Suprapubic skin (tissue), 3 donors: ENCODE data around the gene FETUB.

ENCODE experiments used
- POLR2A ChIP-seq, 2 donors: fragments of 450-650 bp; IDR thresholded peaks; one replicate each; pipeline ENCODE4 v1.6.1; 2017; ENCODE audit warnings: antibody characterized with exemption in 2 of 2, mild to moderate bottlenecking in 2 of 2, moderate library complexity in 2 of 2
- TF ChIP-seq, protein P1 (sequence below), 2 donors: fragments of 200-600 bp in 1 of 2; fragments of 450-650 bp in 1 of 2; sonication (generic) in 1 of 2; IDR thresholded peaks; one replicate each; pipeline ENCODE4 v1.5.1; 2016 to 2019; ENCODE audit warnings: antibody characterized with exemption in 2 of 2, mild to moderate bottlenecking in 1 of 2, moderate library complexity in 1 of 2

- TF ChIP-seq, protein P1, sequence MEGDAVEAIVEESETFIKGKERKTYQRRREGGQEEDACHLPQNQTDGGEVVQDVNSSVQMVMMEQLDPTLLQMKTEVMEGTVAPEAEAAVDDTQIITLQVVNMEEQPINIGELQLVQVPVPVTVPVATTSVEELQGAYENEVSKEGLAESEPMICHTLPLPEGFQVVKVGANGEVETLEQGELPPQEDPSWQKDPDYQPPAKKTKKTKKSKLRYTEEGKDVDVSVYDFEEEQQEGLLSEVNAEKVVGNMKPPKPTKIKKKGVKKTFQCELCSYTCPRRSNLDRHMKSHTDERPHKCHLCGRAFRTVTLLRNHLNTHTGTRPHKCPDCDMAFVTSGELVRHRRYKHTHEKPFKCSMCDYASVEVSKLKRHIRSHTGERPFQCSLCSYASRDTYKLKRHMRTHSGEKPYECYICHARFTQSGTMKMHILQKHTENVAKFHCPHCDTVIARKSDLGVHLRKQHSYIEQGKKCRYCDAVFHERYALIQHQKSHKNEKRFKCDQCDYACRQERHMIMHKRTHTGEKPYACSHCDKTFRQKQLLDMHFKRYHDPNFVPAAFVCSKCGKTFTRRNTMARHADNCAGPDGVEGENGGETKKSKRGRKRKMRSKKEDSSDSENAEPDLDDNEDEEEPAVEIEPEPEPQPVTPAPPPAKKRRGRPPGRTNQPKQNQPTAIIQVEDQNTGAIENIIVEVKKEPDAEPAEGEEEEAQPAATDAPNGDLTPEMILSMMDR (IDR thresholded peaks at IDR 0.05): no peak
- TF ChIP-seq POLR2A (IDR thresholded peaks at IDR 0.05): no peak
These were observed 41.4 kb upstream of the FETUB start for GRCh38 chr3:186598794-186599141.
